HG02973 (cell line): ENCODE measurements around the gene SYNE2.
"Not testable (repeated sequence)": the region's sequence is repeated elsewhere in the genome, so short reads cannot be mapped to it uniquely, and the experiment has no call there.

ENCODE experiments used
- ATAC-seq: cut with Tn5 transposase; IDR thresholded peaks from one replicate; pipeline ENCODE4 v1.9.1; 2021; ENCODE audit warnings: moderate library complexity; ENCODE audit not compliant: unreplicated experiment

The SYNE2 gene, protein sequence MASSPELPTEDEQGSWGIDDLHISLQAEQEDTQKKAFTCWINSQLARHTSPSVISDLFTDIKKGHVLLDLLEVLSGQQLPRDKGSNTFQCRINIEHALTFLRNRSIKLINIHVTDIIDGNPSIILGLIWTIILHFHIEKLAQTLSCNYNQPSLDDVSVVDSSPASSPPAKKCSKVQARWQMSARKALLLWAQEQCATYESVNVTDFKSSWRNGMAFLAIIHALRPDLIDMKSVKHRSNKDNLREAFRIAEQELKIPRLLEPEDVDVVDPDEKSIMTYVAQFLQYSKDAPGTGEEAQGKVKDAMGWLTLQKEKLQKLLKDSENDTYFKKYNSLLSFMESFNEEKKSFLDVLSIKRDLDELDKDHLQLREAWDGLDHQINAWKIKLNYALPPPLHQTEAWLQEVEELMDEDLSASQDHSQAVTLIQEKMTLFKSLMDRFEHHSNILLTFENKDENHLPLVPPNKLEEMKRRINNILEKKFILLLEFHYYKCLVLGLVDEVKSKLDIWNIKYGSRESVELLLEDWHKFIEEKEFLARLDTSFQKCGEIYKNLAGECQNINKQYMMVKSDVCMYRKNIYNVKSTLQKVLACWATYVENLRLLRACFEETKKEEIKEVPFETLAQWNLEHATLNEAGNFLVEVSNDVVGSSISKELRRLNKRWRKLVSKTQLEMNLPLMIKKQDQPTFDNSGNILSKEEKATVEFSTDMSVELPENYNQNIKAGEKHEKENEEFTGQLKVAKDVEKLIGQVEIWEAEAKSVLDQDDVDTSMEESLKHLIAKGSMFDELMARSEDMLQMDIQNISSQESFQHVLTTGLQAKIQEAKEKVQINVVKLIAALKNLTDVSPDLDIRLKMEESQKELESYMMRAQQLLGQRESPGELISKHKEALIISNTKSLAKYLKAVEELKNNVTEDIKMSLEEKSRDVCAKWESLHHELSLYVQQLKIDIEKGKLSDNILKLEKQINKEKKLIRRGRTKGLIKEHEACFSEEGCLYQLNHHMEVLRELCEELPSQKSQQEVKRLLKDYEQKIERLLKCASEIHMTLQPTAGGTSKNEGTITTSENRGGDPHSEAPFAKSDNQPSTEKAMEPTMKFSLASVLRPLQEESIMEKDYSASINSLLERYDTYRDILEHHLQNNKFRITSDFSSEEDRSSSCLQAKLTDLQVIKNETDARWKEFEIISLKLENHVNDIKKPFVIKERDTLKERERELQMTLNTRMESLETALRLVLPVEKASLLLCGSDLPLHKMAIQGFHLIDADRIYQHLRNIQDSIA (N-terminal part only)

GRCh38 chr14:63852817-63853731 lies at the start of gene SYNE2:
Gene SYNE2 (plus strand): TSS chr14:63853004. CDS start chr14:63909149, 56,145 bp downstream.
- ATAC-seq: peak; percentile 75

- not testable (repeated sequence) for ATAC-seq
Observed at GRCh38 chr14:63803221-63803791, 49.5 kb upstream of the SYNE2 start.

DNA sequence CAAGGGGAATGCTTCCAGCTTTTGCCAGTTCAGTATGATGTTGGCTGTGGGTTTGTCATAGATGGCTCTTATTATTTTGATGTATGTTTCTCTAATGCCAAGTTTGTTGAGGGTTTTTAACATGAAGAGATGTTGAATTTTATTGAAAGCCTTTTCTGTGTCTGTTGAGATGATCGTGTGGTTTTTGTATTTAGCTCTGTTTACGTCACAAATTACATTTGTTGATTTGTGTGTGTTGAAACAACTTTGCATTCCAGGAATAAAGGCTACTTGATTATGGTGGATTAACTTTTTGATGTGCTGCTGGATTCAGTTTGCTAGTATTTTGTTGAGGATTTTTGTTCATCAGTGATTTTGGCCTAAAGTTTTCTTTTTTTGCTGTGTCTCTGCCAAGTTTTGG lies 46.7 kb upstream of the SYNE2 start:
- ATAC-seq: not testable (repeated sequence)

DNA sequence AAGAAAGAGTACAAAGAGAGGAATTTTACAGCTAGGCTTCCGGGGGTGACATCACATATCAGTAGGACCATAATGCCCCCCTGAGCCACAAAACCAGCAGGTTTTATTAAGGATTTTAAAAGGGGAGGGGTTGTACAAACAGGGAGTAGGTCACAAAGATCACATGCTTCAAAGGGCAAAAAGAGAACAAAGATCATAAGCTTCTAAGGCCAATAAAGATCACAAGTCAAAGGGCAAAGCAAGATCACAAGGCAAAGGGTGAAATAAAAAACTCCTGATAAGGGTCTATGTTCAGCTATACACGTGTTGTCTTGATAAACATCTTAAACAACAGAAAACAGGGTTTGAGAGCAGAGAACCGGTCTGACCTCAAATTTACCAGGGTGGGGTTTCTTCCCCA lies 41.1 kb upstream of the SYNE2 start:
- not testable (repeated sequence) for ATAC-seq

DNA sequence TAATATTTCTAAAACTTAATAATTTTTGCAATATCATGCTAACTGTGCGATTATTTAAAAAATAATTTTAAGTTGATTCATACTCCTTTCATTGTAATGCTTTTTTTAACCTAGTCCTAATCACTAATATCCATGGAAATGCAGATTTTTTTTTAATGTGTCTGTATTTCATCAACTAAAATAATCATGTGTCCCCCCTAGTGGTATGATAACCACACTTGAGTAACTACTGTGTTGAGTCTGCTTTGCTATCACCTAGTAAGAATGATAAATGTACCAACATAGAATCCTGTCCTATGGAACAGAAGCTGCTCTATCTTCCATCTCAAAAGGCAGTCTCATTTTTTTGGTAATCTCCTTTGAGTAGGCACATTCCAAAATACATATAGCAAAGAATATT lies 19.1 kb upstream of the SYNE2 start:
- no peak for ATAC-seq

- no peak for ATAC-seq
Observed at GRCh38 chr14:63840981-63841380, 11.8 kb upstream of the SYNE2 start.

- no peak for ATAC-seq
Observed at GRCh38 chr14:63843796-63844195, 9.0 kb upstream of the SYNE2 start.

GRCh38 chr14:63848890-63849289 lies 3.9 kb upstream of the SYNE2 start:
- ATAC-seq: no peak

GRCh38 chr14:63852271-63852816 lies 460 bp upstream of the SYNE2 start:
- peak; percentile 1 for ATAC-seq

GRCh38 chr14:63853831-63854293 lies 1.1 kb downstream of the SYNE2 start:
- peak; percentile 15 for ATAC-seq

DNA sequence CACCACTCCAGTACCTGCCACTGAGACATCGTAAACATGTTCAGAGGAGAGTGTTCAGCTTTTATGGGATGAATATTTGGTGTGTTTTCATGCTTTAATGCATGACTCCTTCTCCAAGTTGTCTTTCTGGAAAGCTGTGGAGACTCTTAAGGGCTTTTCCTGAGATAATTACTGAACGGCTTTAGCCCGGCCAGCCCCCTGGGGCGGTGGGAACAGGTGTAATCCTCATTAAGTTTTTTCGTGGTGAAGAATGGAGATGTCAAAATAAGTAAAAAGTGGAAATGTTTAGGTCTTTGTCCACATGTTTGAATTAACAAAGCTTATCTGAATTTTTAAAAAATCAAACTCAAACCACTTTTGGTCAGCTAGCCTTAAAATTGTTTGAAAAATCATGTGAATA lies 1.5 kb downstream of the SYNE2 start:
- ATAC-seq: no peak

GRCh38 chr14:63855281-63855680 lies 2.5 kb downstream of the SYNE2 start:
- ATAC-seq: no peak

GRCh38 chr14:63857466-63858030 lies 4.7 kb downstream of the SYNE2 start:
- ATAC-seq: no peak

GRCh38 chr14:63860146-63860545 lies 7.3 kb downstream of the SYNE2 start:
- ATAC-seq: no peak

GRCh38 chr14:63862163-63862562 lies 9.4 kb downstream of the SYNE2 start:
- no peak for ATAC-seq

GRCh38 chr14:63863004-63863403 lies 10.2 kb downstream of the SYNE2 start:
- ATAC-seq: no peak

DNA sequence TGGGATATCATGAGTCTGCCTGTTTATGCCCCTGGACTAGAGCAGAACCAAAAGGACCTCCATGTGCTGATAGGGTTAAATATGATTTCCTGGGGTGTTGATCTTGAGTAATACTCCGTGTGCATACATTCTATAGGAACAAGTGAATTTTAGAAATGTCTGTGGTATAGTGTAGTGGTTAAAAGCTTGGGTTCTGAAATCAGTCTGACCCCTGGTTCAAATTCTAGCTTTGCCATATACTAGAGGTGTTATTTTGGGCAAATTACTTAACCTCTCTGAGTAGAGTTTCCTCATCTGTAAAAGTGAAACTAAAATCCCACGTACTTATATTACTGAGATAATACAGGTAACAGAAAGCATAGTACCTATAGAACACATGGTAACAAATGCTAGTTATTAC lies 12.0 kb downstream of the SYNE2 start:
- ATAC-seq: peak; percentile 30

GRCh38 chr14:63867933-63868921 lies 15.4 kb downstream of the SYNE2 start:
- ATAC-seq: no peak
